ENCODE data around the gene IL31.

IL31 gene

DNA sequence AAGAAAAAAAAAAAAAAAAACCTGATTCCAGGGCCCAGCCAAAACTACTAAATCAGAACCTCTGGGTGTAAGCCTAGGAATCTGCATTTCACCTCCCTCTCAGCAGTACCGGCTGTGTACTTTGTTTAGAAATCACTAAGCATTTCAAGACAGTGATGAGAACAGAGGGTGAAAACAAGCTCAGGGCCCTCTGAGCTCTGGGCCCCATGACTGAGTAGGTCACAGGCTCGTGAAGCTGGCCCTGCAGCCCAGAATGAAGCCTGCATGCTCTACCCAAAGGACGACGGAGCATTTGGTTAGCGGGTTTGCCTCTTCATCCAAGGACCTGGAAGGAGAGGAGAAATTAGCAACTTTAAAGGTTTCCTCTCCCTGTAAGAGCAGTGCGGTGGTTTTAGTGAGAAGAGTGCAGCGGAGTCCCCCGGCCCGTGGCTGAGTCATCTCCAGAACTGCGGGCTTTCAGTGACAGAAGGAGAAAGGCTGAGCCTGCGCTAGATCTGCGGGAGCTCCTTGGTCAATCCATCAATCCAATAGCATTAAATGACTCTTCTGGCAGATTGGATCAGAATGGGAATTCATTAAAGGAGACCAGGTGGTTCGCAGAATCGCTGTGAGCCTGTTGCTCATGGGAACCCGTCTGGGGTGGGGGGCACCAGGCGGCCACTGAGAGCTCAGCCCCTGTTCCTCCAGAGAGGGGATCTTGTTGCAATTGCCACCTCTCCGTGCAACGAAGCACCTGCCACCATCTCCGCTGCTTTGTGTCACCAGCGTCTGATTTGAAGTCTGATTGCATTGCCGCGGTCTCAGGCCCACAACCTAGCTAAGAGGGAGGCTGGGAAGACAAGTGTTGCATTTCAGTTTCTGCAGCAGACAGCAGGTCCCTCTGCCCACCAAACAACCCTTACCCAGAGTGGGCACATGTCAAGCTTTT is 7.3 kb downstream of the IL31 start:
- Histone ChIP-seq H3K9ac (ENCODE audit: low read length) (no peak overlapping the region), H3K36me3 (ENCODE audit: control insufficient read depth, low read depth, low read length) (no peaks in the 10 kb centered on the region), H3K27ac (ENCODE audit: low read length) (no peak overlapping the region), H3K4me3 (ENCODE audit: low read length) (no peak overlapping the region), H3K9me3 (ENCODE audit: control insufficient read depth, low read depth, low read length) (no peaks in the 10 kb centered on the region), H3K27me3 (ENCODE audit: control insufficient read depth, insufficient read depth, low read length) (no peaks in the 10 kb centered on the region), H3K4me1 (ENCODE audit: control insufficient read depth, low read depth, low read length) (no peaks in the 10 kb centered on the region)

DNA sequence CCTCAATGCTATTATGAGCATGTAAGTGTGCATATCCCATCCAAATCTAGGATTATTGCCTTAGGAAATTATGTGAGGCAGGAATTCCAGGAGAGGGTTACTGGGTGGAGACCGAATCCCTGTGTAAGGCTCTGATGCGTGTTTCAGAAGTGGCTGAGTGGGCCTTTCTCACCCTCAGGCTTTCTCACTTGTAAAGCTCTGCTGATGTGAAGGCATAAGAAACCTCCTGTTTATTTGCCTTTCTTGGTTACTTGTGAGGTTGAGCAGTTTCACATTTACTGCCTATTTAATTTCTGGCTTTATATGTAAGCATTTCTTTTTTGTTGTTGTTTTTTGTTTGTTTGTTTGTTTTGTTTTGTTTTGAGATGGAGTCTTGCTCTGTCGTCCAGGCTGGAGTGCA is 11.0 kb downstream of the IL31 start:
- H3K9ac ChIP-seq (ENCODE audit: low read length), result no peak overlapping the region
- H3K9me3 ChIP-seq (ENCODE audit: control insufficient read depth, low read depth, low read length), result no peaks in the 10 kb centered on the region
- H3K4me1 ChIP-seq (ENCODE audit: control insufficient read depth, low read depth, low read length), result no peaks in the 10 kb centered on the region
- no peak overlapping the region for H3K4me3 ChIP-seq (ENCODE audit: low read length)
- H3K27ac ChIP-seq (ENCODE audit: low read length), result no peak overlapping the region
- H3K36me3 ChIP-seq (ENCODE audit: control insufficient read depth, low read depth, low read length), result no peaks in the 10 kb centered on the region
- H3K27me3 ChIP-seq (ENCODE audit: control insufficient read depth, insufficient read depth, low read length), result no peaks in the 10 kb centered on the region

DNA sequence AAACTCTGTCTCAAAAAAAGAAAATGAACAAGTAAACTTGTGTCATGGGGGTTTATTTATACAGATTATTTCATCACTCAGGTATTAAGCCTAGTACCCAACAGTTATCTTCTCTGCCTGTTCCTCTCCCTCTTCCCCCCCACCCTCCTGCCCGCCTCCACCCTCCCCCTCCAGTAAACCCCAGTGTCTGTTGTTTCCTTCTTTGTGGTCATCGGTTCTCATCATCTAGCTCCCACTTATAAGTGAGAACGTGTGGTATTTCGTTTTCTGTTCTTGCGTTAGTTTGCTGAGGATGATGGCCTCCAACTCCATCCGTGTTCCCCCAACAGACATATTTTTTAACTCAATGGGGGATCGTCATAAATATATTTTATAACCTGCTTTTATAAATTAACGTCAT is 12.3 kb downstream of the IL31 start:
- H3K27ac ChIP-seq (ENCODE audit: low read length), result no peak overlapping the region
- no peaks in the 10 kb centered on the region for H3K36me3 ChIP-seq (ENCODE audit: control insufficient read depth, low read depth, low read length)
- no peaks in the 10 kb centered on the region for H3K4me1 ChIP-seq (ENCODE audit: control insufficient read depth, low read depth, low read length)
- no peak overlapping the region for H3K9ac ChIP-seq (ENCODE audit: low read length)
- no peak overlapping the region for H3K4me3 ChIP-seq (ENCODE audit: low read length)
- H3K27me3 ChIP-seq (ENCODE audit: control insufficient read depth, insufficient read depth, low read length), result no peaks in the 10 kb centered on the region
- H3K9me3 ChIP-seq (ENCODE audit: control insufficient read depth, low read depth, low read length), result no peaks in the 10 kb centered on the region

DNA sequence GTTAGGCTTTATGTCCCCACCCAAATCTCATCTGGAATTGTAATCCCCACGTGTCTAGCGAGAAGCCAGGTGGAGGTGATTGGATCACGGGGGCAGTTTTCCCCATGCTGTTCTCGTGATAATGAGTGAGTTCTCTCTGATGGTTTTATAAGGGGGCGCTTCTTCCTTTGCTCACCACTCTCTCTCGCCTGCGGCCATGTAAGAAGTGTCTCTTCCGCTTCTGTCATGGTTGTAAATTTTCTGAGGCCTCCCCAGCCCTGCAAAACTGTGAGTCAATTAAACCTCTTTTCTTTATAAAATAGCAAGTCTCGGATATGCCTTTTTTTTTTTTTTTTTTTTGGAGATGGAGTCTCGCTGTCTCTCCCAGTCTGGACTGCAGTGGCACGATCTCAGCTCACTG is 13.3 kb downstream of the IL31 start:
- no peak overlapping the region for H3K27ac ChIP-seq (ENCODE audit: low read length)
- no peak overlapping the region for H3K4me3 ChIP-seq (ENCODE audit: low read length)
- H3K4me1 ChIP-seq (ENCODE audit: control insufficient read depth, low read depth, low read length), result no peaks in the 10 kb centered on the region
- no peak overlapping the region for H3K9ac ChIP-seq (ENCODE audit: low read length)
- no peaks in the 10 kb centered on the region for H3K9me3 ChIP-seq (ENCODE audit: control insufficient read depth, low read depth, low read length)
- H3K36me3 ChIP-seq (ENCODE audit: control insufficient read depth, low read depth, low read length), result no peaks in the 10 kb centered on the region
- H3K27me3 ChIP-seq (ENCODE audit: control insufficient read depth, insufficient read depth, low read length), result no peaks in the 10 kb centered on the region

DNA sequence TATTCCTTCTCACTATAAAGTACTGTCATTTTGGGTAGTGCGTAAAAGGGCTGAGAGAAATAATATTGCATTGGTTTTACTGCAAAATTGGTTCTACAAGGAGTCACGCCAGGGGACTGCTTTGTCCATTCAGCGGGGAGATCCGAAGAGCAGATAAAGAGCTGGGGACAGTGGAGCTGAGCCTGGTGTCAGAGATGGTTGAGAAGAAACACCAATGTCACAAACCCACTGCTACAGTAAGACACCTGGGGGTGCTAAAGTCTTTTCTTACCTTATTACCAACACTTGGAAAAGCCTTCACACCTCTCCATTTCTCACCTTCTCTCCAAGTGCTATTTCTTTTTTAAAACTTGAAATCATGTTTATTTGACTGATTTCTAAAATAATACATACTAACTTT is 14.1 kb downstream of the IL31 start:
- Histone ChIP-seq H3K9ac (ENCODE audit: low read length) (no peak overlapping the region), H3K9me3 (ENCODE audit: control insufficient read depth, low read depth, low read length) (no peaks in the 10 kb centered on the region), H3K36me3 (ENCODE audit: control insufficient read depth, low read depth, low read length) (no peaks in the 10 kb centered on the region), H3K27ac (ENCODE audit: low read length) (no peak overlapping the region), H3K4me1 (ENCODE audit: control insufficient read depth, low read depth, low read length) (no peaks in the 10 kb centered on the region), H3K27me3 (ENCODE audit: control insufficient read depth, insufficient read depth, low read length) (no peaks in the 10 kb centered on the region), H3K4me3 (ENCODE audit: low read length) (no peak overlapping the region)

DNA sequence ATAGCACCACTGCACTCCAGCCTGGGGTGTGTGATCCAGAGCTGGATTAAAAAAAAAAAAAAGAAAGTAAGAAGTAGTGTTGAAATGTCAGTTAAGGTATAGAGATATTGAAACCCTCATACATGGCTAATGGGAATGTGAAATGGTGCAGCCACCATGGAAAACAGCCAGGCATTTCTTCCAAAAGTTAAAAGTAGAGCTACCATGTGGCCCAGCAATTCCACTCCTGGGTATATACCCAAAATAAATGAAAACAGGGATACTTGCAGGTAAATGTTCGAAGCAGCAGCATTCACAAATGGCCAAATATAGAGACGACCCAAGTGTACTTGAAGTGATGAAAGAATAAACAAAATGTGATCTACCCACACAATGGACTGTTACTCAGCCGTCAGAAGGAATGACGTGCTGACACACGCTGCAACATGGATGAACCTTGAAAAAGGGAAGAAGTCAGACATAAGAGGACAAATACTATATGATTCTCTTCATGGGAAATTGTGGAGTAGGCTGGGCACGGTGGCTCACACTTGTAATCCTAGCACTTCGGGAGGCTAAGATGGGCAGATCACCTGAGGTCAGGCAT is 15.2 kb downstream of the IL31 start:
- Histone ChIP-seq H3K36me3 (ENCODE audit: control insufficient read depth, low read depth, low read length) (no peaks in the 10 kb centered on the region), H3K4me1 (ENCODE audit: control insufficient read depth, low read depth, low read length) (no peaks in the 10 kb centered on the region), H3K4me3 (ENCODE audit: low read length) (no peak overlapping the region), H3K9me3 (ENCODE audit: control insufficient read depth, low read depth, low read length) (no peaks in the 10 kb centered on the region), H3K9ac (ENCODE audit: low read length) (no peak overlapping the region), H3K27ac (ENCODE audit: low read length) (no peak overlapping the region), H3K27me3 (ENCODE audit: control insufficient read depth, insufficient read depth, low read length) (no peaks in the 10 kb centered on the region)

DNA sequence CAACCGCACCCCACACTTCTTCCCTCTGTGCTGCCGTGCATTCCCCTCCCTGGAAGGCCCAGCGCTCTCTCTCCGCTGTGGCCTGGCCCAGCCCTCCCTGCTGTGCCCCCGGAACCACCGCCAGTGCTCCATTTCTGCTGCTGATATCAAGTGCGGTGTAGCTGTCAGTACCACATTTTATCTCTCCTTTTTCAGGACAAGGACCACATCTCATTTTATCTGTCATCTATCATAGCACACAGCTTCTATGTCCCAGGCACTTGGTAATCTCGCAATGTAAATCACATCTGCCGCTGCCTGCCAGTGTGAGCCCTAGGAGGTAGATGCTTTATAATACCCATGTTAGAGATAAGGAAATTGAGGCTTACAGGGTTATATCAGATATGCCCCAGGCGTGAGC is 18.3 kb downstream of the IL31 start:
- Histone ChIP-seq H3K4me1 (ENCODE audit: control insufficient read depth, low read depth, low read length) (peaks cover 3% of the 10 kb centered on the region), H3K36me3 (ENCODE audit: control insufficient read depth, low read depth, low read length) (no peaks in the 10 kb centered on the region), H3K27ac (ENCODE audit: low read length) (no peak overlapping the region), H3K9ac (ENCODE audit: low read length) (no peak overlapping the region), H3K9me3 (ENCODE audit: control insufficient read depth, low read depth, low read length) (no peaks in the 10 kb centered on the region), H3K4me3 (ENCODE audit: low read length) (no peak overlapping the region), H3K27me3 (ENCODE audit: control insufficient read depth, insufficient read depth, low read length) (no peaks in the 10 kb centered on the region)

DNA sequence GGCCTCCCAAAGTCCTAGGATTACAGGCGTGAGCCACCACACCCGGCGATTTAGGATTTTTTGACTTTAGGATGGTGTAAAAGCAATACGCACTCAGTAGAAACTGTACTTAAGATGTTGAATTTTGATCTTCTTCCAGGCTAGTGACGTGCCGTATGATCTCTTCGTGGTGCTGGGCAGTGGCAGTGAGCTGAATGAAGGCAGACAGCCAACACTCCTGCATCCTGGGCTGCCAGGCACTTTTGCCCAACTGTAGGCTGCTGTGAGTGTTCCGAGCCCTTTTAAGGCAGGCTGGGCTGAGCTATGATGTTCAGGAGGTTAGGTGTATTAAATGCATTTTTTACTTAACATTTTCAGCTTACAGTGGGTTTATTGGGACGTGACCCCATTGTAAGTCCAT is 21.3 kb downstream of the IL31 start:
- H3K4me3 ChIP-seq (ENCODE audit: low read length), result no peak overlapping the region
- peaks cover 3% of the 10 kb centered on the region for H3K4me1 ChIP-seq (ENCODE audit: control insufficient read depth, low read depth, low read length)
- H3K36me3 ChIP-seq (ENCODE audit: control insufficient read depth, low read depth, low read length), result no peaks in the 10 kb centered on the region
- H3K9ac ChIP-seq (ENCODE audit: low read length), result no peak overlapping the region
- H3K9me3 ChIP-seq (ENCODE audit: control insufficient read depth, low read depth, low read length), result no peaks in the 10 kb centered on the region
- no peaks in the 10 kb centered on the region for H3K27me3 ChIP-seq (ENCODE audit: control insufficient read depth, insufficient read depth, low read length)
- H3K27ac ChIP-seq (ENCODE audit: low read length), result no peak overlapping the region

DNA sequence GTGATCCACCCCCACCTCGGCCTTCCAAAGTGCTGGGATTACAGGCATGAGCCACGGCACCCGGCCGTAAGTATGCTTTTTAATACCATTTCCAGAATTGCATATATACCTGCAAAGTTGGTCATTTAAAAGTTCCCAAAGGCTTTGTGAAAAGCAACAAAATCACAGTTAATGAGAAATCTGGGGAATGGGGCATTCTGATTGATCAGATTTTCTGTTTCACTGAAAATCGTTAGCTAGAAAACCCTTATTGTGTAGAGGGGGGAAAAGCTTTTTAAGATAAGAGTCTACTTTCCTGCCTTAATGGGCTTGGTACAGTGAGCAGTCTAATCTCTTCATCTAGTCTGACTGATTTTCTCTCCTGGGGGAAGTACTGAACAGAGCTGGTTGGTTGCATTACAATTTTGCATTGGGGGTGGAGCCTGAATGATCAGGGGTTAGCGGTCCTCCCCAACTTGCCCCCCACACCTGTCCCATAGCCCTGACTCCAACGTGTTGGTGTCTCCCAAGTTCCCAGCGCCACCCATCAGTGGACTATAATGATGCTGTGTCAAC is 23.8 kb downstream of the IL31 start:
- no peak overlapping the region for H3K9ac ChIP-seq (ENCODE audit: low read length)

DNA sequence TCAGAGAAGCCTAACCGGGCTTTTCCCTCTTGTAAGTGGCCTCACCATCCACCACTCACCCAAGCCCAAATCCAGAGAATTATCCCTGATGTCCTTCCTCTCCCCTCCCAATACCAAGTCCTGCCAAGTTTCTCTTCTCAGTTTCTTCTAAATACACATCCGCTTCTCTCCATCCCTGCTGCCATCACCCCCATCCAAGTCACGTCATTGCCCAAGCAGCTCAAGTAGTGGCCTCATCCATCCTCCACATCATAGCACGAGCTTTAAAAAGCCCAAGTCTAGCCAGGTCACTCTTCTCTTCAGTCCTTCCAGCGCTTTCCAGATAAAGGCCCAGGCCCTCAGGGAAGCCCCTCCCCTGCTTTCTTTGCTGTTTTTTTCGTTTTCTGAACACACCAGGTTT is 25.4 kb downstream of the IL31 start:
- H3K4me1 ChIP-seq (ENCODE audit: control insufficient read depth, low read depth, low read length), result peaks cover 3% of the 10 kb centered on the region
- no peak overlapping the region for H3K9ac ChIP-seq (ENCODE audit: low read length)
- H3K27me3 ChIP-seq (ENCODE audit: control insufficient read depth, insufficient read depth, low read length), result no peaks in the 10 kb centered on the region
- H3K9me3 ChIP-seq (ENCODE audit: control insufficient read depth, low read depth, low read length), result no peaks in the 10 kb centered on the region
- H3K36me3 ChIP-seq (ENCODE audit: control insufficient read depth, low read depth, low read length), result no peaks in the 10 kb centered on the region
- no peak overlapping the region for H3K4me3 ChIP-seq (ENCODE audit: low read length)
- H3K27ac ChIP-seq (ENCODE audit: low read length), result no peak overlapping the region

More for the DNA sequence above, 23.8 kb downstream of the IL31 start:
- Histone ChIP-seq H3K27me3 (ENCODE audit: control insufficient read depth, insufficient read depth, low read length) (no peaks in the 10 kb centered on the region), H3K36me3 (ENCODE audit: control insufficient read depth, low read depth, low read length) (no peaks in the 10 kb centered on the region), H3K4me3 (ENCODE audit: low read length) (no peak overlapping the region), H3K9me3 (ENCODE audit: control insufficient read depth, low read depth, low read length) (no peaks in the 10 kb centered on the region), H3K27ac (ENCODE audit: low read length) (no peak overlapping the region), H3K4me1 (ENCODE audit: control insufficient read depth, low read depth, low read length) (peaks cover 3% of the 10 kb centered on the region)

DNA sequence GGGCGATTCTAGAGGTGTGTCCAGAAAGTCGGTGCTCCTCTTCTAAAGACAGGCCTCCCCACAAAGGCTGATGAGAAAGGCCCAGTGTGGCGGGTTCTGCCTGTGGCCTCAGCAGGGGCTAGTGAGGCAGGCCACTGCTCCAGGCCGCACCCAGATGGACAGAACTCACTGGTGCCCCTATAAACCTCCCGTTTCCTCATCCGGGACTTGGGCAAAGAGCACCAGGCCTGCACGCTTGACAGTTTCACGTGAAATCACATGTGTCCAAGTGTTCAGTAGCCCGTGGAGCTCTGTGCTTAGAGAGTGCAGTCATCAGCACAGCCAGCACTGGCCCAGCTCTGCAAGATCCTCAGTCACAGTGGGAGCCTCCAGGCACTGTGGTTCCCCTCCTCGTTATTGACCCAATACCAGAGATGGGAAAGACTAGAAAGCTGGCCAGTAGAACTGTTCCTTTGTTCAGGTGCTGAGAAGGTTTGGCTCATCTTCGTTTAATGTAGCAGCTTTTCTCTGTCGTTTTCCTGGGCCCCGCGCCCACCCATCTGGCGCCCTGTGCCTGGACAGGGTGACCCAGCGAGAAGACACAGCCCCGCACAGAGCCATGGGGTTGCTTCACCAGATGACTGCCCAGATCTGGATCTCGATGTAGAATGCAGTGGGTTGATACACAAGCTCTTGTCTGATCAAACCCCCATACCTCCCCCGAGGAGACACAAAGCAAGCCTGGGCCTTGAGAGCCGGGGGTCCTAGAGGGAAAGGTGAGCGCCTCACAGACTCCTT is 26.3 kb downstream of the IL31 start:
- H3K27ac ChIP-seq (ENCODE audit: low read length), result no peak overlapping the region
- peaks cover 3% of the 10 kb centered on the region for H3K4me1 ChIP-seq (ENCODE audit: control insufficient read depth, low read depth, low read length)
- H3K9me3 ChIP-seq (ENCODE audit: control insufficient read depth, low read depth, low read length), result peaks cover 3% of the 10 kb centered on the region
- peaks cover under 1% of the 10 kb centered on the region for H3K36me3 ChIP-seq (ENCODE audit: control insufficient read depth, low read depth, low read length)
- no peak overlapping the region for H3K9ac ChIP-seq (ENCODE audit: low read length)
- H3K27me3 ChIP-seq (ENCODE audit: control insufficient read depth, insufficient read depth, low read length), result no peaks in the 10 kb centered on the region
- no peak overlapping the region for H3K4me3 ChIP-seq (ENCODE audit: low read length)

All from iPS-18a (cell line).